HG02885 (cell line): ENCODE results near the gene STAMBP.
"Not testable (repeated sequence)": the region's sequence is repeated elsewhere in the genome, so short reads cannot be mapped to it uniquely, and the experiment has no call there.

Source experiments
- ATAC-seq: cut with Tn5 transposase; IDR thresholded peaks from one replicate; pipeline ENCODE4 v1.9.1; 2021; ENCODE audit warnings: mild to moderate bottlenecking; ENCODE audit not compliant: unreplicated experiment, poor library complexity

The STAMBP gene

DNA sequence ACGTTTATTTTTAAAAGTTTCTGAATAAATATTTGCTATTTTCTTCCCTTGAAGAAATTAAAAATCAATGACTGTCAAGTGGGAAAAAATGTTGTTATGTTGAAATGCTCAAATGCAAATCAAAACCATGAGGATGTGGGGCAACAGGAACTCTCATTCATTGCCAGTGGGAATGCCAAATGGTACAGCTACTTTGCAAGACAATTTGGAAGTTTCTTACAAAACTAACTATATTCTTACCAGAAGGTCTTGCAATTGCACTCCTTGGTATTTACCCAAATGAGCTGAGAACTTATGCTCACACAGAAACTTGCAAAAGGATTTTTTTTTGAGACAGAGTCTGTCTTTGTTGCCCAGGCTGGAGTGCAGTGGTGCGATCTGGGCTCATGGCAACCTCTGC lies 56.6 kb downstream of the STAMBP start:
- ATAC-seq: no peak

DNA sequence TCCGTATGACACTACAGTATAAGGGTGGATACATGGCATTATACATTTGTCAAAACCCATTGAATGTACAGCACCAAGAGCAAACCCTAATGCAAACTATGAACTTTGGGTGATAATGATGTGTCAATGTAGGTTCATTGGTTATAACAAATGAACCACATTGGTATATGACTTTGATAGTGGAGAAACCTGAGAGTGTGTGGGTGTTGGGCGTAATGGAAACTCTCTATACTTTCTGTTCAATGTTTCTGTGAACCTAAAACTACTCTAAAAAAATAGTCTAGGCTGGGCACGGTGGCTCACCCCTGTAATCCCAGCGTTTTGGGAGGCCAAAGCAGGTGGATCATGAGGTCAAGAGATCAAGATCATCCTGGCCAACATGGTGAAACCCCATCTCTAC lies 57.6 kb downstream of the STAMBP start:
- ATAC-seq: peak; percentile 56

DNA sequence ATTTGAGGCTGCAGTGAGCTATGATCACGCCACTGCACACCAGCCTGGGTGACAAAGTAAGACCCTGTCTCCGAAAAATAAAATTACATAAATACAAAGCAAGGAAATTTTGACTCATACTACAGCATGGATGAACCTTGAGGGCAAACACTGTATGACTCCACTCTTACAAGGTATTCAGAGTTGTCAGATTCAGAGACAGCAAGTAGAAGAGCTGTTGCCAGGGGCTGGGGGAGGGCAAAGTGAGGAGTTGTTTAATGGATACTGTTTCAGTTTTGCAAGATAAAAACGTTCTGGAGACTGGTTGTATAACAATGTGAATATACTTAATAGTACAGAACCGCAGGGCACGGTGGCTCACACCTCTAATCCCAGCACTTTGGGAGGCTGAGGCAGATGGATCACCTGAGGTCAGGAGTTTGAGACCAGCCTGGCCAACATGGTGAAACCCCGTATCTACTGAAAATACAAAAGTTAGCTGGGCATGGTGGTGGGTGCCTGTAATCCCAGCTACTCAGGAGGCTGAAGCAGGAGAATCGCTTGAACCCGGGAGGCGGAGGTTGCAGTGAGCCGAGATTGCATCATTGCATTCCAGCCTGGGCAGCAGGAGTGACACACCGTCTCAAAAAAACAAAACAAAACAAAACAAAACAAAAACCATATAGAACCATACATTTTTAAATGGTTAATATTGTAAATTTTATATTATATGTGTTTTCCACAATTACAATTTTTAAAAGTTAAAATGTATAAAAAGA lies 59.0 kb downstream of the STAMBP start:
- ATAC-seq: not testable (repeated sequence)

DNA sequence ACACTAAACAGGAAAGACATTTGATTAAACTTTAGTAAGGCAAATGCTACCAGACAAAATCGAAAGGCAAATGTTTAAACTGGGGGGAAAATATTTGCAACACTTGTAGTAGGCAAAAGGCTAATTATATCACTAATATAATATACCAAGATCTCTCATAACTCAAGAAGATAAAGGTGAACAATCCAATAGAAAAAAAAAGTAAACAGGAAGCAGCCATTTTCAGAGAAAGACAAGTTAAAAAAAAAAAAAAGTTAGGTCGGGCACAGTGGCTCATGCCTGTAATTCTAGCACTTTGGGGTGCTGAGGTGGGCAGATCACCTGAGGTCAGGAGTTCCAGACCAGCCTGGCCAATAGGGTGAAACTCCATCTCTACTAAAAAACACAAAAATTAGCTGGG lies 59.6 kb downstream of the STAMBP start:
- no peak for ATAC-seq

DNA sequence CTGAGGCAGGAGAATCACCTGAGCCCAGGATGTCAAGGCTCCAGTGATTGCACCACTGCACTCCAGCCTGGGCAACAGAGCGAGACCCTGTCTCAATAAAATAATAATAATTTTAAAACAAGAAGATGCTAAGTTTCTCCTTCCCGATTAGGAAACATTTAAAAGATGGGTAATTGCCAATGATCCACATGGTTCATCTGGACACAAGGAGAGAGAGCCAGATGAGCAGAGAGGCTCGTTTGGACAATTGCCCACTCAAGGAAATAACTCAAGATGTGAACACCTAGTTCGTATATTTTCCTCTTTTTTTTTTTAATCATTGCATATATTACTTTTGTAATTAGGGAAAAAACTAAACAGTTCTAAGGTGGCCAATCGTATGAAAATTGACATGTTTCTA lies 60.4 kb downstream of the STAMBP start:
- no peak for ATAC-seq

DNA sequence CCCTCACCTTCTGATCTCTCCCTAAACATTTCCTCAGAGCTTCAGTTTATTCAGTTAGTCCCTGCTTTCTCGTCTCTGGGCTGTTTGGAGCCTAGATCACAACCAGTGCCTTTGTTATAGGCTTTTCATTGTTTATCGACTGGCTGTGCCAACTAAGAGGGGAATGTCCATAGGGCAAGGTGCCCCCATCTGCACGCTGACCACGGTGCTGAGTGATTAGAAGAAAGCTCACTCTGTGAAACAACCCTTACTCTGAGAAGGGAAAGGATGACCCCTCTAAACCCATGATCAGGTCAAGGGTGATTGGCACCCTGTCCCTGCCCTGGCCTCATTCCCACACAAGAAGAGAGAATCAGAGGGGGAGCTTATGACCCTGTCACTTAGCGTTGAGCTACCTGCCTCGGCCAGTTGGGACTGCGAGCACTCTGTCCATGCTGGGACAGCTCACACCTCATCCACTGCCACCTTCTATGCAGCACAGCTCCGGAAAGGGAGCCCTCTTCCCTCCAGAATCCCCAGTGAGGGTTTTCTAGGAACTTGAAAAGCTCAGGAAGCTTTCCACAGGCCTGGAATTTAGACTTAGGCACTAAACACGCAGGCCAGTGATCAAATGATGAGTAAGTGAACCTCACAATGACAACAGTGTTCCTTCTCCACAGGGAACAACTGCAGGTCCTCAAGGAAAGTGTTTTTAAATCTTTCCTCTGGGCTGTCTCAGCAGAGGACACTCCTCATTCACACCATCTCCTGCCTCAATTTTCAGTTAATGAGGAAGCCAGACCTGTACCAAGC lies 61.7 kb downstream of the STAMBP start:
- ATAC-seq: no peak

DNA sequence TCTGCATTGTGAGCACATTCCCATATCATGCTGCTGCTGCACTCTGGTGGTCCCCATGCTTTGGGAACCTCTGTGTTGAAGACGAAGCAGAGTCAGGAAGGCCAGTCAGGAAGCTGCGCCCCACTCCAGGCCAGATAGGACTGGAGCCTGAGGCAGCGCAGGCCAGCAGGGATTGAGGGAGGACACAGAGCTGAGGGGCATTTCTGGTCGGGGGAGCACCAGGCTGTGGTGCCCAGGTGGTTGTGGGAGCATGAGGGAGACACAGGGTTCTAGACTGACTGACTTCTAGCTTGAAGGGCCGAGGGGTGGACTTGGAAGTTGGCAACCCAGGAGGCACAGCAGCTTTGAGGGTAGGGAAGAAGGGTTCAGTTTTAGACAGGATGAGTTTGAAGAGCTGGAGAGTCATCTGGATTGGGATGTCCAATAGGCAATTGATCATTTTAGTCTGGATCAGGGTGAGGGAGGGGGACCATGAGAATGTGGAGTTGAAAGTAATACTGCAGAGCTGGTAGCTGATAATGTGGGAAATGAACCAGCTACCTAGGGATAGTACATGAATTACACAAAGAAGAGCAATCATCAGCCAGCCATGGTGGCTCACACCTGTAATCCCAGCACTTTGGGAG lies 62.6 kb downstream of the STAMBP start:
- ATAC-seq: no peak

DNA sequence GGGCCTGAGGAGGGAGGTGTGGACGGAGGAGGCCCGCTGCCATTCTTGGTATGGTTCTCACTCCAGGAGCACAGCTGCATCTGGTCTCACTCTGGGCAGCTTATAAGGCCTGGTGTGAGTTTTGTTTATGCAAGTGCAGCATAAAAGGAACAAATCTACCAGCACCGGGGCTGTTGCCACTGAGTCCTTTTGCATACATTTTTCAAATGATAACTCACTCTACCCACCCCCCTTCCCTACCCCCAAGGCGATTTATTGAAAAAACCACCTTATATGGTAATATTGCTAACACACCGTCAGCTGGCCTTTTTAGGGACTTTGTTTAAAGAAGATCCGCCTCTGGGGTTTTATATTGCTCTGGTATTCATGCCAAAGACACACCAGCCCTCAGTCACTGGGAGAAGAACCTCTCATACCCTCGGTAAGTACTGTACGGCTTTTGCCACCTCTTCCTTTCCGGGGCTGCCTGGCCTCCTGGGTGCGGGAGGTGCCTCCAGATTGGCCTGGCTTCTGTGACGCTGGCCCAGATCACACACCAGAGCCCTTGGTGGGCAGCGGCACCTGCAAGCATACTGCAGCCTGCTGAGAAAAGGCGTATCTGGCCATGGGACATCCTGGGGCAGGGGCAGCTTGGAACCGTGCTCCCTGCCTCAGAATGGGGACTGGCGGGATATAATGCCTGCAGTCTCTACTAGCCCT lies 64.0 kb downstream of the STAMBP start, which contains the start of gene ACTG2:
ACTG2 (plus strand) TSS at position 378 of the 699 bp plus-strand sequence. CDS start 8,304 bp downstream, outside the sequence.
- ATAC-seq: no peak

DNA sequence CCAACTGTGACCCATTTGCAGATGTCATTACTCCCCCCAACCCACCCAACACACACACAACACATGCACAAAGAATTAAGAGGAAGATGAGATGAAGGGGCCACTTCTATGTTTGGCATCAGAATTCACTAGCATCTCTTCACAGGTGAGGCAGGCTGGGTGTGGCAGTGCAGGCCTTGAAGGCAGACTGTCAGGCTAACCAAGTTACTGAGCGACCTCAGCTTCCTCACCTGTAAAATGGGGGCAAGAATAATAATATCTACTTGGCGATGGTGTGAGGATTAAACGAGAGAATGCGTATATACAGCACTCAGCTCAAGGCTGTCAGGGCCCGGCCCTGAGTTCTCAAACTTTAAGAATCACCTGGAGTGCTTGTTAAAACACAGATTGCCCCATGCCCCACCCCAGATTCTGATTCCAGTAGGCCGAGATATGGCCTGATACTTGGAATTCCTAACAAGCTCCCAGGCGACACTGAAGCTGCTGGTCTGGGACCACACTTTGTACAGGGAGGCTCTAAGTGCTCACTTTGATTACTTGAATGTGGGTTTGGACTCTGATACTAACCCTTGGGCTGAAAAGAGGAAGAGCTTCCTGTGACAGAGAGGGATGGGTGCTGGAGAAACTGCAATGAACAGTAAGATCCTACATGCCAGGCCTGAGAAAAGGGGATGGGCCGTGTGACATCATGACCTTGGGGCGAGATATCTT lies 65.2 kb downstream of the STAMBP start:
- ATAC-seq: no peak

DNA sequence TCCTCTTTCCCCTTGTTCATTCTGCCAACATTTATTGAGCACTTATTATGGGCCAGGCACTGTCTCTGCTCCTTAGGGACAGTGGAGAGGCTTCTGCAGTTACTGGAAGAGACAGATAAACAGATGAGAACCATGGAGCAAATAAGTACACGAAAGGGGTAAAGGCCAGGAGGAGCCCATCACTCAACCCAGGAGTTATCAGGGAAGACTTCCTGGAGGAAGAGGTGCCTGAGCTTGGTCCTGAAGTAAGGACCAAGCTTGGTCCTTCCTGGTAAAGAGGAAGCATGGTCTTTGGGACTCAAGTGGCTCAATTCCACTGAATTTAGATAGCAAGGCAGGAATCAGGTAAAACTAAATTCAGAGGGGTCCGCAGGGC lies 65.7 kb downstream of the STAMBP start:
- ATAC-seq: no peak

DNA sequence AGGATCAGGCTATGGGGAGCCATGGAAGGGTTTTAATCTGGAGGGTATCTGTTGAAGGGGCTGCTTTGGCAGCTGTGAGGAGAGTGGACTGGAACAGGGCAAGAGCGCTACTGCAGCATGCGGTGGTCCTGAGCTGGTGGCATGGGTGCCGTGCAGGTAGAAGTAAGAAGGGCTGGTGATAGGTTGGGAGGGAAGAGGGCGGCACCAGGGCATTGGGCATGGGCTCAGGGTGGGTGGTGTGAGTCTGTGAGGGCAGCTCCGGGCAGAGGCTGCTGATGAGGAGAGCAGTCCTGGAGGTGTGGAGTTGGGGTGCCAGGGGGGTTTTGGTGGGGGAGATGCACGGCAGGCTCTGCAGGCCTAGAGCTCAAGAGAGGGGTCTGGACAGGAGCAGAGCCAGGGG lies 66.1 kb downstream of the STAMBP start:
- no peak for ATAC-seq

DNA sequence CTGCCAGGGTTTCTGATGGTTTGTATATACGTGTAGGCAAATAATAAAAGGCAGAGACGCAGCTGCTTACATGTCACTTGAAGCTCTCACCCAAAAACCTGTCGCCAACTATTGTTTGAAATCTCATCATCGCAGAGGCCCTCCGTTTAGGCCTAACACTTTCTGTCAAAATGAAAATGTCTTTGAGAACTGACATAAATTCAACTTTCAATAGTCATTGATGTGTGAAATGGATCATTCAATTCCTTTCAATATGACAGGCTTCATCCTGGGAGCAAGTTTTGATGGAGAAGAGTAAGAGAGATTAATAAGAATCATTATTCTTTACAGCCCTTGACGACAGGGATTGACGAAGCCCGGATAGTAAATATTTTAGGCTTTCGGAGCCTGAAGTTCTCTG lies 66.7 kb downstream of the STAMBP start:
- no peak for ATAC-seq

DNA sequence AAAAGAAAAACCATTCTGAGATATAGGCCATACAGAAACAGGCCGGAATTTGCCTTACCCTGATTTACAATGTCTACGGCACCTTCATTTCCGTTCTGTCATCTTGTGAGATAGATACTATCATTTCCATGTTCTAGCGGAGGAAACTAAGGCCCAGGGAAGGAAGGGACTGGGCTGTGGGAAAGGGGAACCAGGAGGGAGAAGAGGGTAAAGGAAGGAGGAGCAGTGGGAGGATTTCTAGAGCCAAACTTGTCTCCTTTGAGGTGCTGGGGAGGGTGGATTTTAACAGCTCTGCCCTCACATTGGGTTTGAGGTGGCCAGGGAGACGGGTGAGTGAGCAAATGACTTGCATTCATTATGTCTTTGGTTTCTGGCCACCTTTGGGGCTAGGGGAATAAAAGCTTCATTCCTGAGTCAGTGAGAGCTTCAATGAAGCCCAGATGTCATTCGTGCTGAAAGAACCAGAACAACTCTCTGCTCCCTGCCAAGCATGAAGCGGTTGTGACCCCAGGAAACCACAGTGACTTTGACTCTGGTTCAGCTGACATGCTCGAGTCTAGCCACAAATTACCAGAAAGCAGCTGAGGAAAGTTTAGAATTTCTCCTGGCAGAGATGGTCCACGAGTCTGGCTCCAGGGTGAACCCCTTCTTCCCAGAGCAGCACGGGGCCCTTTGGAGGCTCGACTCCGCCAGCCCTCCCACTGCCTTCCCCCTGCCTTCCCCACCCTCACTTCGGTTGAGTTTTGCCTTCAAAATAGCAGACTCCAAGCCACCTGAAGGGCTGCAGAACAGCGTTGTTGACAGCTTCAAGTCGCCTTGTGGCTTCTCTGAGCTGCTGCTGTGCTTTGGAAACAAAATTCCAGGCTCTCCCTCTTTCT lies 67.8 kb downstream of the STAMBP start:
- ATAC-seq: no peak

DNA sequence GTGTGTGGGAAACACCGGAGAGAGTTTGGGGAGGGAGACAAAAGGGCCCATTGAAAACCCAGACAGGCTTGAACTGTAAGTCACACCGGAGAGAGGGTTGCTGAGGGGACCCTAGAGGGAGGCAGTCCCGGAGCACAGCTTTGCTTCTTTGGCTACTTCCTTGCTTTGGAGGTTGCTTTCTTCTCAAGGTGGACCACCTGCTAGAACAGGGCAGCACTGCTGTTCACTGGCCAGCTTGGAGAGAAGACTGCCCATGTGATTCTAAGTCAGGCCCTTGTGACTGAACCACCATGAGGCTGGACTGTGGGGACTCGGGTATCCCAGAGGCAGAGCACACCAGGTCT lies 68.5 kb downstream of the STAMBP start:
- no peak for ATAC-seq

DNA sequence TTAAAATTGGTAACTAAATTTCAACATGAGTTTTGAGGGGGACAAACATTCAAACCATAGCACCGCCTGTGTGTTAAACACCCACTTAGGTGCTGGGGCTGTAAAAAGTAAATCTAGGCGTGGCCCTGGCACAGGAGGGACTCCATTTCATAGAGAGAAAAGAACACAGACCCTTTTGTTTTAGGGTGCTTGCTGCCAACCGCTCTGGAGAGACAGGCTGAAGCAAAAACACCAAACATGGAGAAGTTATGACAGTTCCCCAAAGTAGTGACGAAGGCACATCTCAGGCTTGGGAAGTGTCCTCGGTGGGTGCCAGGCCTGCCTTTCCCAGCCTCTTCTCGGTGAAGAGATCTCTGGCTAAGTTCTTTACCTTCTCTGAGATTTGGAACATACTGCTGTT lies 69.2 kb downstream of the STAMBP start:
- ATAC-seq: no peak

DNA sequence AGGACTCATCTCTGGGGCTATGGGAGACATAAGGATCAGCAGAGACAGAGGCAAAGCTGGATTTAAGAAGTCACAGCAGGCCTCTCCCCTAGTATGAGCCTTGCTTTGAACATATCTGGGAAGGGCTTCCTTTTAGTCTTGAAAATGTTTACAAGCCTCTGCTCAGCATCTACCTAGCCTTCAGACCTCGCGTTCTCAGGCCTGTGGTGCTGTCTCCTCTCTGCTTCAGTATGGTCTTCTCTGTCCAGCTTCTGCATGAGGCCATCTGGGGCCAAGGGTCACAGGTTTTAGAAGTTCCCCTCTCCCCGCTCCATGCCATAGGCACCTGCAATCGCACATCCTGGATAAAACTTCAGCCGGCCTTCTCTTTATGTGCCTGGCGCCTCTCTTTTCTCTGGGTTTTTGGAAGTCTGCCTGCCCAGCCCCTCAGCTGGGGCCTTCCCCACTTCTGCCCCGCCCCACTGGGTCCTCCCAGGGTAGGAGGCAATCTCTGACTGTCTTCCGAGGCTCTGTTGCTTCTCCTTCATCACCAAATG lies 71.1 kb downstream of the STAMBP start:
- ATAC-seq: no peak

DNA sequence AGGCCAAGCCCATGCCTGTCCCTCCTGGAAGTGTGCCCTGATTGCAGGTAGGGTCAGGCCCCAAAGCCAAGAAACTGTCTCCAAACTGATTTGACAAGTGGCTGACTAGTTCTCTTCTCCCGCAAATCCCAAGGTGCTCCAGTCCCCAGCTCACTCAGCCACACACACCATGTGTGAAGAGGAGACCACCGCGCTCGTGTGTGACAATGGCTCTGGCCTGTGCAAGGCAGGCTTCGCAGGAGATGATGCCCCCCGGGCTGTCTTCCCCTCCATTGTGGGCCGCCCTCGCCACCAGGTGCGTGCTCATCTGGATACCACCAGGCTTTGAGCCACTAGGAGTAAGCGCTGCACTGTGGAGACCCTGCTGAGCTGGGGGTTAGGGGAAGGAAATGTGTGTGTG lies 72.4 kb downstream of the STAMBP start:
- no peak for ATAC-seq

DNA sequence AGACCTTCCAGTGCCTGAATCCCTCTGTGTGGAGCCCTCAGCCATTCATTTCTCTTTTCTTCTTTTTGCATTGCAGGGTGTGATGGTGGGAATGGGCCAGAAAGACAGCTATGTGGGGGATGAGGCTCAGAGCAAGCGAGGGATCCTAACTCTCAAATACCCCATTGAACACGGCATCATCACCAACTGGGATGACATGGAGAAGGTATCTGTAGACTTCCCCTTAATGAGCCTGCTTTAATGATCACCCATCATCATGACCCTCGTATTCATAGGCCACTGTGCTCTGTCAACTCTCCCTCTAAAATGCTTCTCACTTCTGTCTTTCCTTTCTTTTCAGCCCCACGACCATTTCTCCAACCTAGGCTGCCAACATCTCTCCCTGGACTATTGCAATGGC lies 73.5 kb downstream of the STAMBP start:
- no peak for ATAC-seq

DNA sequence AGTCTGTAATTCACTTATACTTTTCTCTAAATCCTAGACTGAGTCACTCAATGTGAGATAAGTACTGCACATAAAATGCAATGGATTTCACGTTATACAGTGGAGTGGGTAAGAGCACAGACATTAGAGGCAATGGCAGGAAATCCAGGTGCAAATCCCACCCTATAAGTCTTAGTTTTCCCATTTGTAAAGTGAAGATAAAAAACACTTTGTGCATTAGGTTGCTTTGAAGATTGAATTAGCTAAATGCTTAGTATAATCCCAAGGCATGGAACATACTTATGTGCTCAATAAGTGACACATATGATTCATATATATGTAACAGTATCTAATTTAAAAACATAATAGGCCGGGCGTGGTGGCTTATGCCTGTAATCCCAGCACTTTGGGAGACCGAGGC lies 74.6 kb downstream of the STAMBP start:
- ATAC-seq: no peak
